HepG2 (cell line): ENCODE data around the gene CCNQ. TPM values are rescaled to one million over a fixed set of nuclear protein-coding genes. Genes with fewer than 3 reads are reported as not detected.
A peak's percentile ranks its signal among the peaks of the same experiment; 100 is the strongest.

Source experiments
- ARID2 ChIP-seq: sonication (generic); formaldehyde crosslinking; IDR thresholded peaks from 2 replicates; pipeline ENCODE4 v1.8.1; 2022; ENCODE audit warnings: mild to moderate bottlenecking, missing genetic modification reagents, borderline replicate concordance
- ATF2 ChIP-seq: sonication (generic); formaldehyde crosslinking; IDR thresholded peaks from 2 replicates; pipeline ENCODE4 v1.4.0; 2020; ENCODE audit warnings: missing genetic modification reagents
- FOXA3 ChIP-seq: IDR thresholded peaks from 2 replicates; pipeline ENCODE4 v1.6.1; 2016; ENCODE audit warnings: missing genetic modification reagents, missing compliant biosample characterization
- GMEB1 ChIP-seq: sonication (generic); formaldehyde crosslinking; IDR thresholded peaks from 2 replicates; pipeline ENCODE4 v1.5.1; 2020; ENCODE audit warnings: missing genetic modification reagents, mild to moderate bottlenecking, borderline replicate concordance
- HES4 ChIP-seq: sonication (generic); formaldehyde crosslinking; IDR thresholded peaks from 2 replicates; pipeline ENCODE4 v1.9.0; 2021; ENCODE audit warnings: mild to moderate bottlenecking, missing genetic modification reagents, borderline replicate concordance
- HNF1B ChIP-seq: sonication (generic); formaldehyde crosslinking; IDR thresholded peaks from 2 replicates; pipeline ENCODE4 v1.5.1; 2020; ENCODE audit warnings: mild to moderate bottlenecking, moderate library complexity, missing genetic modification reagents
- NCOR1 ChIP-seq: fragments of 200-600 bp; sonication (generic); IDR thresholded peaks from 2 replicates; pipeline ENCODE4 v1.7.0; 2017; ENCODE audit warnings: antibody characterized with exemption, low read length, borderline replicate concordance
- NFE2L2 ChIP-seq: fragments of 150-350 bp; IDR thresholded peaks from 2 replicates; pipeline ENCODE4 v1.6.1; 2014; ENCODE audit warnings: low read length
- NR2F2 ChIP-seq: IDR thresholded peaks from 2 replicates; pipeline ENCODE4 v1.6.1; 2012; ENCODE audit warnings: low read depth, inconsistent platforms, borderline replicate concordance
- PRMT3 ChIP-seq: sonication (generic); formaldehyde crosslinking; IDR thresholded peaks from 2 replicates; pipeline ENCODE4 v1.8.1; 2022; ENCODE audit warnings: low read depth, mild to moderate bottlenecking, moderate library complexity, missing genetic modification reagents, borderline replicate concordance
- RBFOX2 ChIP-seq: fragments of 200-400 bp; formaldehyde crosslinking; IDR thresholded peaks from 2 replicates; pipeline ENCODE4 v1.6.1; 2017; ENCODE audit warnings: low read depth, mild to moderate bottlenecking, low read length
- REL ChIP-seq: sonication (generic); formaldehyde crosslinking; conservative IDR thresholded peaks from 2 replicates; pipeline ENCODE4 v1.8.0; 2022; ENCODE audit warnings: mild to moderate bottlenecking, missing genetic modification reagents, moderate library complexity
- SALL1 ChIP-seq: sonication (generic); formaldehyde crosslinking; IDR thresholded peaks from 2 replicates; pipeline ENCODE4 v1.8.0; 2022; ENCODE audit warnings: mild to moderate bottlenecking, missing genetic modification reagents
- THAP8 ChIP-seq: sonication (generic); formaldehyde crosslinking; IDR thresholded peaks from 2 replicates; pipeline ENCODE4 v1.5.1; 2020; ENCODE audit warnings: missing genetic modification reagents, mild to moderate bottlenecking, borderline replicate concordance
- TP53 ChIP-seq: sonication (generic); formaldehyde crosslinking; conservative IDR thresholded peaks from 2 replicates; pipeline ENCODE4 v1.4.0; 2020; ENCODE audit warnings: missing genetic modification reagents
- ZBTB20 ChIP-seq: sonication (generic); formaldehyde crosslinking; IDR thresholded peaks from 2 replicates; pipeline ENCODE4 v1.8.1; 2023; ENCODE audit warnings: missing genetic modification reagents, low read depth, mild to moderate bottlenecking, borderline replicate concordance
- ZNF281 ChIP-seq: sonication (generic); formaldehyde crosslinking; IDR thresholded peaks from 2 replicates; pipeline ENCODE4 v1.4.0; 2020; ENCODE audit warnings: missing genetic modification reagents, borderline replicate concordance
- ZNF430 ChIP-seq: sonication (generic); formaldehyde crosslinking; IDR thresholded peaks from 2 replicates; pipeline ENCODE4 v1.9.0; 2021; ENCODE audit warnings: mild to moderate bottlenecking, missing genetic modification reagents
- ZNF44 ChIP-seq: sonication (generic); formaldehyde crosslinking; IDR thresholded peaks from 2 replicates; pipeline ENCODE4 v1.5.1; 2020; ENCODE audit warnings: mild to moderate bottlenecking, missing genetic modification reagents
- ZNF703 ChIP-seq: sonication (generic); formaldehyde crosslinking; IDR thresholded peaks from 2 replicates; pipeline ENCODE4 v1.5.1; 2020; ENCODE audit warnings: missing genetic modification reagents, mild to moderate bottlenecking, moderate library complexity, borderline replicate concordance
- polyA plus RNA-seq, 8 experiments: library from polyadenylated mRNA; depleted of rRNA in 3 of 8; stranded (reverse) in 7 of 8; unstranded in 1 of 8; fragments of >200 nt; fragmentation: Illumina TruSeq in 4 of 8; extraction: Trizol in 4 of 8; gene quantifications; 2 replicates each; pipeline versions ENCODE4 v1.2.1 to v1.2.3, GENCODE V29; 2011 to 2016; ENCODE audit warnings: low read depth in 4 of 8, missing spikeins in 1 of 8, mixed read lengths in 1 of 8; ENCODE audit not compliant: insufficient read depth in 1 of 8
- total RNA-seq, 5 experiments: library from RNA; depleted of rRNA; stranded (reverse); fragments of >200 nt; fragmentation: Illumina TruSeq; extraction: Trizol; gene quantifications; 2 replicates each; pipeline ENCODE4 v1.2.3, GENCODE V29; 2016; ENCODE audit warnings: low read depth in 1 of 5

The CCNQ gene
- total and polyA plus RNA-seq, 2 of the 13 experiments (the other 11 are each of a cell fraction or from before 2014, with no cell fraction given) = 15.0 to 25.5 TPM

- TF ChIP-seq NCOR1 (no peak), ZBTB20 (CRISPR knock-in tag) (no peak; the same call in 1 of the 2 replicates), FOXA3 (CRISPR knock-in tag) (peak; percentile 31; the same call in 1 of the 2 replicates), ZNF44 (CRISPR knock-in tag) (no peak), ARID2 (CRISPR knock-in tag) (no peak), PRMT3 (no peak), ATF2 (CRISPR knock-in tag) (0 out of 2 replicates have a peak, but pooled peaks have one; percentile 36), NR2F2 (no peak), HES4 (CRISPR knock-in tag) (no peak), THAP8 (CRISPR knock-in tag) (no peak), REL (no peak), NFE2L2 (no peak), ZNF703 (CRISPR knock-in tag) (no peak), GMEB1 (CRISPR knock-in tag) (peak; percentile 83), TP53 (CRISPR knock-in tag) (no peak), ZNF281 (peak; percentile 42; the same call in 1 of the 2 replicates), ZNF430 (CRISPR knock-in tag) (0 out of 2 replicates have a peak, but pooled peaks have one; percentile 16), RBFOX2 (peak; percentile 45; the same call in 1 of the 2 replicates), SALL1 (peak; percentile 48), HNF1B (CRISPR knock-in tag) (peak; percentile 44; the same call in 1 of the 2 replicates)
Measured at GRCh38 chrX:153609917-153610835, 11.2 kb upstream of the CCNQ start (continued).
